ENCODE data around the gene KSR1. TPM values are rescaled to one million over a fixed set of nuclear protein-coding genes. Genes with fewer than 3 reads are reported as not detected.

KSR1 gene
- polyA plus RNA-seq, 1 of the 3 experiments (the other 2 are of a cell fraction): 7.5 TPM

DNA sequence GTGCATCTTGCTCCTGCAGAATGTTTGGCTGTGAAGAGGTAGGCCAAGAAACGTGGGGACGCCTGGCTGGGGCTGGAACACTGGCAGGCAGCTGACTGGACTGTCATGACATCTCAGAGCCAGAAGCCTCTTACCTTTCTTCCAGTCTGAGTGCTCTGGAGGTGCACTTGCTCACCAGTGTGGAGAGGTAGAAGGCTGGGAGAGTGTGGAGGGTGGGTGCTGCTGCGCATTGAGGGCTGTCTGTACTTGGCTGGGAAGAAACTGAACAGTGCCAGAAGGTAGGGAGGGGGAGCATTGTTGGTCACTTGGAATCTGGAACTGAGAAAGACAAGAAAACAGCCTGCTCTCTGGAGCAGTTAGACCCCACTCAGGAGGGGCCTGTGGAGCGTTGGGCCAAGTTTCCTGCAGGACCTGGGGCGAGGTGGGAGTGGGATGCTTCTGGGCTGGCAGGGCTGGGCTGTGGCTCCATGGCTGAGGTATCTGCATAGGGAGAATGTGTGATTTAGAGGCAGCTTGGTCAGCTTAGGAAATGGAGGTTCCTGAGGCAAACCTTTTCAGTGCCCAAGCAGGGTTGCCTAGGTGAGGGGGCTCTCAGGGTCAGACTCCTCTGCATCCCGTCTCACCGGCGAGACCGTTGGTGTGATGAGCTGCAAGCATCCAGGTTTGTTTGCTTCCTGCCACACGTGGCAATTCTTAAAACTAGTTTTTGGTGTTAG, 55.1 kb downstream of the KSR1 start:
- Histone ChIP-seq H3K27me3 (ENCODE audit: insufficient read depth) (no peaks in the 10 kb centered on the region), H2AFZ (ENCODE audit: low read depth) (no peak overlapping the region), H3K9me3 (no peaks in the 10 kb centered on the region), H3K79me2 (ENCODE audit: insufficient read depth) (no peaks in the 10 kb centered on the region), H3K36me3 (replicated peaks in 1 of 2; ENCODE audit: control insufficient read depth in 1 of 2, insufficient read depth in 2 of 2, low read length in 1 of 2) (no peaks in the 10 kb centered on the region), H3K27ac (ENCODE audit: low read depth in 2 of 2, low read length in 1 of 2) (no peak overlapping the region), H3K9me2 (no peaks in the 10 kb centered on the region), H3K4me1 (ENCODE audit: control insufficient read depth in 1 of 2, insufficient read depth in 2 of 2, low read depth in 1 of 2, low read length in 1 of 2) (peaks cover 0 to 7% of the 10 kb centered on the region in 2 experiments; a peak in 1 of 4 replicates), H3K4me3 (ENCODE audit: low read depth in 2 of 2, low read length in 1 of 2) (no peak overlapping the region), H3K4me2 (no peak overlapping the region), H3F3A (replicated peaks; ENCODE audit: insufficient read depth) (no peaks in the 10 kb centered on the region), H3K9ac (no peak overlapping the region), H4K20me1 (ENCODE audit: insufficient read depth) (no peaks in the 10 kb centered on the region)
- TF ChIP-seq FOXJ3 (CRISPR knock-in tag; IDR thresholded peaks at IDR 0.05) (no peak), GABPA (IDR thresholded peaks at IDR 0.05; ENCODE audit: low read depth) (no peak), FOSL2 (IDR thresholded peaks at IDR 0.05; ENCODE audit: borderline replicate concordance, low read depth) (no peak), JUND (IDR thresholded peaks at IDR 0.05) (no peak), GATA2 (CRISPR knock-in tag; IDR thresholded peaks at IDR 0.05) (no peak), YY1 (IDR thresholded peaks at IDR 0.05; ENCODE audit: low read depth) (no peak), RXRA (IDR thresholded peaks at IDR 0.05; ENCODE audit: borderline replicate concordance, low read depth) (no peak)
- TF ChIP-seq, protein P1, sequence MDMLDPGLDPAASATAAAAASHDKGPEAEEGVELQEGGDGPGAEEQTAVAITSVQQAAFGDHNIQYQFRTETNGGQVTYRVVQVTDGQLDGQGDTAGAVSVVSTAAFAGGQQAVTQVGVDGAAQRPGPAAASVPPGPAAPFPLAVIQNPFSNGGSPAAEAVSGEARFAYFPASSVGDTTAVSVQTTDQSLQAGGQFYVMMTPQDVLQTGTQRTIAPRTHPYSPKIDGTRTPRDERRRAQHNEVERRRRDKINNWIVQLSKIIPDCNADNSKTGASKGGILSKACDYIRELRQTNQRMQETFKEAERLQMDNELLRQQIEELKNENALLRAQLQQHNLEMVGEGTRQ (IDR thresholded peaks at IDR 0.05; ENCODE audit: borderline replicate concordance, low read depth, low read length): no peak
- TF ChIP-seq, protein P2, sequence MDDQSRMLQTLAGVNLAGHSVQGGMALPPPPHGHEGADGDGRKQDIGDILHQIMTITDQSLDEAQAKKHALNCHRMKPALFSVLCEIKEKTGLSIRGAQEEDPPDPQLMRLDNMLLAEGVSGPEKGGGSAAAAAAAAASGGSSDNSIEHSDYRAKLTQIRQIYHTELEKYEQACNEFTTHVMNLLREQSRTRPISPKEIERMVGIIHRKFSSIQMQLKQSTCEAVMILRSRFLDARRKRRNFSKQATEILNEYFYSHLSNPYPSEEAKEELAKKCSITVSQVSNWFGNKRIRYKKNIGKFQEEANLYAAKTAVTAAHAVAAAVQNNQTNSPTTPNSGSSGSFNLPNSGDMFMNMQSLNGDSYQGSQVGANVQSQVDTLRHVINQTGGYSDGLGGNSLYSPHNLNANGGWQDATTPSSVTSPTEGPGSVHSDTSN (IDR thresholded peaks at IDR 0.05): no peak
- TF ChIP-seq, protein P3, sequence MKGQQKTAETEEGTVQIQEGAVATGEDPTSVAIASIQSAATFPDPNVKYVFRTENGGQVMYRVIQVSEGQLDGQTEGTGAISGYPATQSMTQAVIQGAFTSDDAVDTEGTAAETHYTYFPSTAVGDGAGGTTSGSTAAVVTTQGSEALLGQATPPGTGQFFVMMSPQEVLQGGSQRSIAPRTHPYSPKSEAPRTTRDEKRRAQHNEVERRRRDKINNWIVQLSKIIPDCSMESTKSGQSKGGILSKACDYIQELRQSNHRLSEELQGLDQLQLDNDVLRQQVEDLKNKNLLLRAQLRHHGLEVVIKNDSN (IDR thresholded peaks at IDR 0.05; ENCODE audit: borderline replicate concordance, low read depth): no peak
- TF ChIP-seq, protein P4, sequence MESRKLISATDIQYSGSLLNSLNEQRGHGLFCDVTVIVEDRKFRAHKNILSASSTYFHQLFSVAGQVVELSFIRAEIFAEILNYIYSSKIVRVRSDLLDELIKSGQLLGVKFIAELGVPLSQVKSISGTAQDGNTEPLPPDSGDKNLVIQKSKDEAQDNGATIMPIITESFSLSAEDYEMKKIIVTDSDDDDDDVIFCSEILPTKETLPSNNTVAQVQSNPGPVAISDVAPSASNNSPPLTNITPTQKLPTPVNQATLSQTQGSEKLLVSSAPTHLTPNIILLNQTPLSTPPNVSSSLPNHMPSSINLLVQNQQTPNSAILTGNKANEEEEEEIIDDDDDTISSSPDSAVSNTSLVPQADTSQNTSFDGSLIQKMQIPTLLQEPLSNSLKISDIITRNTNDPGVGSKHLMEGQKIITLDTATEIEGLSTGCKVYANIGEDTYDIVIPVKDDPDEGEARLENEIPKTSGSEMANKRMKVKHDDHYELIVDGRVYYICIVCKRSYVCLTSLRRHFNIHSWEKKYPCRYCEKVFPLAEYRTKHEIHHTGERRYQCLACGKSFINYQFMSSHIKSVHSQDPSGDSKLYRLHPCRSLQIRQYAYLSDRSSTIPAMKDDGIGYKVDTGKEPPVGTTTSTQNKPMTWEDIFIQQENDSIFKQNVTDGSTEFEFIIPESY (IDR thresholded peaks at IDR 0.05; ENCODE audit: borderline replicate concordance, low read depth): no peak
- no peak for DNase-seq
- POLR2A ChIA-PET: no interaction called here
- WGBS (ENCODE audit: low lambda C conversion rate): 87% methylated on average over 10 of the region's 10 CpGs
- CTCF ChIA-PET: interaction anchor here (0.7 to 1.5 kb wide), 3 partner anchors 12 to 37 kb away, joined by 3 read pairs; no protein-coding TSS in a partner anchor

DNA sequence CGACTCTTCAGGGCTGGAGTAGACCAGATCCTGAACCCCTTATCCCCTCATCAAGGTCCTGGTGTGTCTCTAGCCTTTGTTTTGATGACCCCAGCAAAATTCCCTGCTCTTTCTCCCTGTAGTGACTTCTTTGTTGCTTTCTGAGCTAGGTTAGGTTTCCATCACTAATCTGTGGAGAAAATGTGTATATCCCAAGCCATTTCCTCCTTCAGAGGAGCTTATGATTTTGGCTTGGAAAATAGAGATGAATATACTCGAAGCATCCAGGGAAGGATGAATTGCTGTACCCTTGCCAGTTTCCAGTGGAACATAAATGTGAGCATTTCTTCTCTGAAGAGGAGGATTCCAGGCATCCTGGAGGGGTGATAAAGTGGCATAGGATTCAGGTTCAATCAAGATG, 55.8 kb downstream of the KSR1 start:
- Histone ChIP-seq H3K4me3 (ENCODE audit: low read depth in 2 of 2, low read length in 1 of 2) (no peak overlapping the region), H3F3A (replicated peaks; ENCODE audit: insufficient read depth) (no peaks in the 10 kb centered on the region), H3K79me2 (ENCODE audit: insufficient read depth) (no peaks in the 10 kb centered on the region), H3K36me3 (replicated peaks in 1 of 2; ENCODE audit: control insufficient read depth in 1 of 2, insufficient read depth in 2 of 2, low read length in 1 of 2) (no peaks in the 10 kb centered on the region), H3K9ac (no peak overlapping the region), H2AFZ (ENCODE audit: low read depth) (no peak overlapping the region), H3K4me1 (ENCODE audit: control insufficient read depth in 1 of 2, insufficient read depth in 2 of 2, low read depth in 1 of 2, low read length in 1 of 2) (peaks cover 0 to 7% of the 10 kb centered on the region in 2 experiments; a peak in 1 of 4 replicates), H3K9me3 (no peaks in the 10 kb centered on the region), H3K27ac (ENCODE audit: low read depth in 2 of 2, low read length in 1 of 2) (no peak overlapping the region), H3K9me2 (no peaks in the 10 kb centered on the region), H4K20me1 (ENCODE audit: insufficient read depth) (no peaks in the 10 kb centered on the region), H3K4me2 (no peak overlapping the region), H3K27me3 (ENCODE audit: insufficient read depth) (no peaks in the 10 kb centered on the region)
- ChIA-PET CTCF (interaction anchor here (0.7 to 1.5 kb wide), 3 partner anchors 13 to 38 kb away, joined by 3 read pairs; no protein-coding TSS in a partner anchor), POLR2A (no interaction called here)
- DNase-seq: no peak
- WGBS (ENCODE audit: low lambda C conversion rate): 93% methylated on average over 2 of the region's 2 CpGs
- TF ChIP-seq, protein P3 (IDR thresholded peaks at IDR 0.05; ENCODE audit: borderline replicate concordance, low read depth): no peak
- TF ChIP-seq TCF12 (IDR thresholded peaks at IDR 0.05) (no peak), EZH2phosphoT487 (IDR thresholded peaks at IDR 0.05; ENCODE audit: borderline replicate concordance, low read depth) (no peak), NRF1 (IDR thresholded peaks at IDR 0.05; ENCODE audit: low read depth, low read length) (no peak), YY1 (IDR thresholded peaks at IDR 0.05; ENCODE audit: low read depth) (no peak), TAF1 (IDR thresholded peaks at IDR 0.05; ENCODE audit: borderline replicate concordance, low read depth, low read length) (no peak), RFX5 (IDR thresholded peaks at IDR 0.05; ENCODE audit: low read length) (no peak)
- TF ChIP-seq, protein P5, sequence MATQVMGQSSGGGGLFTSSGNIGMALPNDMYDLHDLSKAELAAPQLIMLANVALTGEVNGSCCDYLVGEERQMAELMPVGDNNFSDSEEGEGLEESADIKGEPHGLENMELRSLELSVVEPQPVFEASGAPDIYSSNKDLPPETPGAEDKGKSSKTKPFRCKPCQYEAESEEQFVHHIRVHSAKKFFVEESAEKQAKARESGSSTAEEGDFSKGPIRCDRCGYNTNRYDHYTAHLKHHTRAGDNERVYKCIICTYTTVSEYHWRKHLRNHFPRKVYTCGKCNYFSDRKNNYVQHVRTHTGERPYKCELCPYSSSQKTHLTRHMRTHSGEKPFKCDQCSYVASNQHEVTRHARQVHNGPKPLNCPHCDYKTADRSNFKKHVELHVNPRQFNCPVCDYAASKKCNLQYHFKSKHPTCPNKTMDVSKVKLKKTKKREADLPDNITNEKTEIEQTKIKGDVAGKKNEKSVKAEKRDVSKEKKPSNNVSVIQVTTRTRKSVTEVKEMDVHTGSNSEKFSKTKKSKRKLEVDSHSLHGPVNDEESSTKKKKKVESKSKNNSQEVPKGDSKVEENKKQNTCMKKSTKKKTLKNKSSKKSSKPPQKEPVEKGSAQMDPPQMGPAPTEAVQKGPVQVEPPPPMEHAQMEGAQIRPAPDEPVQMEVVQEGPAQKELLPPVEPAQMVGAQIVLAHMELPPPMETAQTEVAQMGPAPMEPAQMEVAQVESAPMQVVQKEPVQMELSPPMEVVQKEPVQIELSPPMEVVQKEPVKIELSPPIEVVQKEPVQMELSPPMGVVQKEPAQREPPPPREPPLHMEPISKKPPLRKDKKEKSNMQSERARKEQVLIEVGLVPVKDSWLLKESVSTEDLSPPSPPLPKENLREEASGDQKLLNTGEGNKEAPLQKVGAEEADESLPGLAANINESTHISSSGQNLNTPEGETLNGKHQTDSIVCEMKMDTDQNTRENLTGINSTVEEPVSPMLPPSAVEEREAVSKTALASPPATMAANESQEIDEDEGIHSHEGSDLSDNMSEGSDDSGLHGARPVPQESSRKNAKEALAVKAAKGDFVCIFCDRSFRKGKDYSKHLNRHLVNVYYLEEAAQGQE (IDR thresholded peaks at IDR 0.05; ENCODE audit: low read depth, low read length): no peak
